Kidney epithelial cell (primary cell): ENCODE data around the gene PALS1. TPM values are rescaled to one million over a fixed set of nuclear protein-coding genes. Genes with fewer than 3 reads are reported as not detected.

ENCODE experiments used
- DNase-seq: peaks from one replicate; pipeline ENCODE4 v3.0.0-alpha.2; 2010; ENCODE audit warnings: low read depth
- H3K27me3 ChIP-seq: 2 replicates; pipeline ENCODE4 v1.6.0; 2011; ENCODE audit warnings: low read length; ENCODE audit not compliant: control insufficient read depth, insufficient read depth
- H3K36me3 ChIP-seq: 2 replicates; pipeline ENCODE4 v1.5.1; 2011; ENCODE audit warnings: low read length; ENCODE audit not compliant: control insufficient read depth, insufficient read depth
- H3K4me3 ChIP-seq: 2 replicates; pipeline ENCODE4 v1.5.1; 2011; ENCODE audit warnings: low read depth, mild to moderate bottlenecking, control low read depth, low read length
- total RNA-seq: library from RNA; depleted of rRNA; stranded (reverse); fragments of >200 nt; gene quantifications from 2 replicates; pipeline ENCODE4 v1.2.3, GENCODE V29; 2015
- TF ChIP-seq, protein P1 (sequence below): IDR thresholded peaks from 2 replicates; pipeline ENCODE4 v1.5.1; 2011; ENCODE audit warnings: mild to moderate bottlenecking, moderate library complexity, low read length, control low read depth, inconsistent platforms; ENCODE audit not compliant: insufficient read depth, poor library complexity, severe bottlenecking

Gene PALS1
- total RNA-seq, 1 donor from 2014 or later = 16.2 TPM

DNA sequence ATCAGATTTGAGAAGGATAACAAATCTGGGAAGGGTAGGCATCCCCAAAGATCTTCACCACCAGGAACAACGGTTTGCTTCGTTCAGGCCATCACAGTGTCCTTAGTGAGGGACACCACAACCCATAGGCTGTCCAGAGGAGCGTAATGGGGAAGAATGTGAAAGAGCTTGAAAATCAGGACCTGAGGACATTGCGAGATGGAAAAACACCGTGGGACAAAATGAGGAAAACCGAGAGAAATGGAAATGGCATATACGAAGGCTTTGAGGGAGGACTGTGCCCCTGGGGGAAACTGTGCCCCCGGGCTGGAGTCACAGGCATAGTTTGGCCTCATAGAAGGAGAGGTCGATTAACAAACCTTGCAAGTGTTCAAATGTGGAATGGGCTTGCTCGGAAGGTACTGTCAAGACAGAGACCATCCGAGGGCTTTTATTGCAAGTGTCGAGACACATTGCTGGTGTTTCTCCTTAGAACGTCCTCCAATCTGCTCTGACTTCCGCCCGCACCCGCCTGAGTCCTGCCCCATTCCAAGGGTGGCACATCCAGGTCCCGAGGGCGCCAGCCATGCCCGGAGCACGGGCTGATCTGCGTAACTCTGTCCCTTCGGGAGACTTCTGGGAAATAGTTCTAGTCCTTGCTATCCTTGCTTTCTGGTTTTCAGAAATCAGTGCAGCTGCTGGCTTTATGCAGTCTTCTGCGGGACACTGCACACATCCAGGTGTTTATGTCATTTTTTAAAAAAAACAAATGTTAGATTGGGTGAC lies 885 bp upstream of the PALS1 start:
- H3K36me3 ChIP-seq = no peaks in the 10 kb centered on the region
- TF ChIP-seq, protein P1, sequence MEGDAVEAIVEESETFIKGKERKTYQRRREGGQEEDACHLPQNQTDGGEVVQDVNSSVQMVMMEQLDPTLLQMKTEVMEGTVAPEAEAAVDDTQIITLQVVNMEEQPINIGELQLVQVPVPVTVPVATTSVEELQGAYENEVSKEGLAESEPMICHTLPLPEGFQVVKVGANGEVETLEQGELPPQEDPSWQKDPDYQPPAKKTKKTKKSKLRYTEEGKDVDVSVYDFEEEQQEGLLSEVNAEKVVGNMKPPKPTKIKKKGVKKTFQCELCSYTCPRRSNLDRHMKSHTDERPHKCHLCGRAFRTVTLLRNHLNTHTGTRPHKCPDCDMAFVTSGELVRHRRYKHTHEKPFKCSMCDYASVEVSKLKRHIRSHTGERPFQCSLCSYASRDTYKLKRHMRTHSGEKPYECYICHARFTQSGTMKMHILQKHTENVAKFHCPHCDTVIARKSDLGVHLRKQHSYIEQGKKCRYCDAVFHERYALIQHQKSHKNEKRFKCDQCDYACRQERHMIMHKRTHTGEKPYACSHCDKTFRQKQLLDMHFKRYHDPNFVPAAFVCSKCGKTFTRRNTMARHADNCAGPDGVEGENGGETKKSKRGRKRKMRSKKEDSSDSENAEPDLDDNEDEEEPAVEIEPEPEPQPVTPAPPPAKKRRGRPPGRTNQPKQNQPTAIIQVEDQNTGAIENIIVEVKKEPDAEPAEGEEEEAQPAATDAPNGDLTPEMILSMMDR = no peak
- peak overlapping the region; percentile 99 for H3K4me3 ChIP-seq
- no peaks in the 10 kb centered on the region for H3K27me3 ChIP-seq
- DNase-seq = no peak

DNA sequence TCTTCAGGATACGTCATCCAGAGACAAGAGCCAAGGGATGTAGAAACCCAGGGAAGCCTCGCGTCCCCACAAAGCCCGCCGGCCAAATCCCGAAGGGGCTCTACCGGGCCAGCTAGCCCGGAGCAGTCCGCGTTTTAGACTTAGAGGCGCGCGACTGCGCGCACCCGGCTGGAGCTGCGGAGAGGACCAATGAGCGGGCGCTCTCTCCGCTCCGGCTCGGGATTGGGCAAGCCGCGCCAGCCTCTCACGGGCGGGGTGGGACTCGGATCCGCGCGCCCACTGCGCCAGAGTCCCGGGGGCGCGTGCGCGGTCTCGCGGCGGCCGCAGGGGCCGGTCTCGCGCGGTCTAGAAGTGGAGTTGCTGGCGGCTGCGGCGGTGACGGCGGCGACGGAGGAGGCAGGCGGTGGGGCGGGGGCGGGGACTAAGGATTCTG lies 241 bp upstream of the PALS1 start:
- no peaks in the 10 kb centered on the region for H3K36me3 ChIP-seq
- TF ChIP-seq, protein P1 = no peak
- peak; percentile 75 for DNase-seq
- H3K4me3 ChIP-seq = peak overlapping the region; percentile 99
- H3K27me3 ChIP-seq = no peaks in the 10 kb centered on the region

DNA sequence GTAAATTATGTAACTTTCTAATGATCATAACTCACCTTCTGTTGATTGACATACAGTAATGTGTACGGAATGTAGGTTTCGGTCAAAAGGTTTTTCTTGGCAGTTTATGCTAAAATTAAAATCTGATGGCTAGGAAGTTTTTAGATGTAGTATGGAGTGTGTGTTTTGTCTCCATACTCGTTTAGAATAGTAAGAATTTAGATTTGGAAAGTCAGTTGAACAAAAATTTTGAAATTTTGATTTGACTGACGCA lies 859 bp downstream of the PALS1 start:
- TF ChIP-seq, protein P1 = no peak
- H3K4me3 ChIP-seq = peak overlapping the region; percentile 99
- H3K27me3 ChIP-seq = no peaks in the 10 kb centered on the region
- no peaks in the 10 kb centered on the region for H3K36me3 ChIP-seq
- no peak for DNase-seq

DNA sequence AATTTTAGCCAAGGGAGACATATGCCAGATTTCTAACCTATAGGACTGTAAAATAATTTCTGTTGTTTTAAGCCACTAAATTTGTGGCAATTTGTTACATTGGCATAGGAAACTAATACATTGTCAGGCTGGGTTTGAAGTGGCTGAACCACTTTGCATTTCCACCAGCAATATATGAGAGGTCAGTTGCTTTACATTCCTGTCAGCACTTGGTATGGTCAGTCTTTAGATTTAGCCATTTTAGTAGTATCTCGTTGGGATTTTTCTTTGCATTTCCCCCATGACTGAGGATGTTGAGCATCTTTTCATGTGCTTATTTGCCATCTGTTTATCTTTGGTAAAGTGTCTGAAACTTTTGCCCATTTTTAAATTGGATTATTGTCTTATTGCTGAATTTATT lies 3.9 kb downstream of the PALS1 start:
- Histone ChIP-seq H3K27me3 (no peaks in the 10 kb centered on the region), H3K4me3 (no peak overlapping the region), H3K36me3 (no peaks in the 10 kb centered on the region)
- DNase-seq = no peak
- TF ChIP-seq, protein P1 = no peak

DNA sequence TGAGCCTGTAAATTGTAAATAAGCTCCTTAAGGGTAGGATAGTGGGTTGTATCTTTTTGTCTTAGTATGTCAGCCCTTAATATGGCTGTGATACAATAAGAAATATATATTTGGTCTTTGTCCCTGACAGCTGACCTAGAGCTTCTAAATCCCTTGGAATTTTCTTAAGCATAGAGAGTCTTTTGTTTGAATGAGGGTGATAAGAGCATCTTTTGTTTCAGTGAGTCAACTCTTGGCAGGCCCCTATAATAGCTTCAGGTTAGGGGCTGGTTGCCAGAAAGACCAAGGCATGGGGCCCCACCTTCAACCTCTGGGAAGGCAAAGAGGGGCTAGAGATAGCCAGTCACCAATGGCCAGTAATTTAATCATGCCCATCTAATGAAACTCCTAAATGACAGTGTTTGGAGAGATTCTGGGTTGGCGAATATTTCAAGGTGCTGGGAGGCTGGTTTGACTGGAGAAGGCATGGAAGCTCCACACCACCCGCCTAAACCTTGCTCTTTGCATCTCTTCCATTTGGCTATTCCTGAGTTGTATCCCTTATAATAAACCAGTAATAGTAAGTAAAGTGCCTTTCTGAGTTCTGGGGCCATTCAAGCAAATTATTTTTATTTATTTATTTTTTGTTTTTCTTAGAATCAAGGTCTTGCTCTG lies 10.5 kb downstream of the PALS1 start:
- no peak for DNase-seq
- H3K36me3 ChIP-seq = no peaks in the 10 kb centered on the region
- H3K4me3 ChIP-seq = no peak overlapping the region
- TF ChIP-seq, protein P1 = no peak
- H3K27me3 ChIP-seq = no peaks in the 10 kb centered on the region
